Midbrain (tissue), 1 donor: ENCODE measurements around the gene TBX2.

ENCODE experiments used
- DNase-seq: peaks from one replicate; lab custom pipeline; 2025; lab: John Stamatoyannopoulos, UW

Gene TBX2

GRCh38 chr17:61453566-61454380, 54.1 kb downstream of the TBX2 start:
- no peak for DNase-seq

GRCh38 chr17:61454381-61455323, 55.0 kb downstream of the TBX2 start:
- no peak for DNase-seq

- no peak for DNase-seq
These were observed 55.8 kb downstream of the TBX2 start for GRCh38 chr17:61455324-61456060.

GRCh38 chr17:61456061-61456681, 56.5 kb downstream of the TBX2 start:
- DNase-seq, result no peak

- no peak for DNase-seq
These were observed 57.1 kb downstream of the TBX2 start for GRCh38 chr17:61456688-61457225.

- no peak for DNase-seq
These were observed 57.8 kb downstream of the TBX2 start for GRCh38 chr17:61457226-61457983.

- no peak for DNase-seq
These were observed 58.4 kb downstream of the TBX2 start for GRCh38 chr17:61458000-61458399.

GRCh38 chr17:61458421-61459141, 58.9 kb downstream of the TBX2 start:
- no peak for DNase-seq
